Measurements from ENCODE around the gene GOLIM4. TPM values are rescaled to one million over a fixed set of nuclear protein-coding genes. Genes with fewer than 3 reads are reported as not detected.

Gene GOLIM4
- total RNA-seq, 3 donors from 2014 or later (not counting 1 experiment from before 2014, with no cell fraction given): 13.7 to 17.9 (median 17.9) TPM

DNA sequence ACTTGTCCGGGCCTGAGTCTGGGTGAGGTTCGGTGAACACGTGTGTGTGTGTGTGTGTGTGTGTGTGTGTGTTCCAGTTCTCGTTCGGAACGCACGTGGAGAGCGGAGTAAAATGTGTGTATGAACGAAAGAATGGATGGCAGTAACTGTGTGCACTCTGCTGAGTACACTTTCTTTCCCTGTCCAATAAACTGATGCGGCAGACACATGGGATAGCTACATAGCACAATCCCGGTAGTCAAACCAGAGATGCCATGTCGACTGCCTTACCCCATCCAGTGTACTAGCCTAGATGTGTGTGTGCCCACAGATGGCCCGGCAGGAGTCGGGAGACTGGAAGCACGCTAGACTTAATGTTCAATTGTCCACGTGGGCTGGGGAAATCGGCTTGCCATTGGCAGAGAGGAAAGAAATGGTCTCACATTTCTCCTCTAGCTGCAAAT lies 507 bp upstream of the GOLIM4 start:
- Histone ChIP-seq H3K36me3 (ENCODE audit: control insufficient read depth, insufficient read depth, low read length) (no peaks in the 10 kb centered on the region), H3K4me3 (ENCODE audit: low read length) (peak overlapping the region; percentile 82), H3K9me3 (ENCODE audit: control insufficient read depth, insufficient read depth, low read length) (no peaks in the 10 kb centered on the region), H3K4me1 (ENCODE audit: control insufficient read depth, insufficient read depth, low read length) (peaks cover 11% of the 10 kb centered on the region), H3K27ac (ENCODE audit: low read length) (peak overlapping the region; percentile 3), H3K27me3 (ENCODE audit: control insufficient read depth, insufficient read depth, low read length) (no peaks in the 10 kb centered on the region)
- H3K4me3 Mint-ChIP-seq: peak overlapping the region; percentile 95
- ATAC-seq (peak in 2 of 3 donors; percentile 0 to 1), DNase-seq (peak in 1 of 2 donors; percentile 54)
- H3K4me1 Mint-ChIP-seq: peaks cover 22 to 28% of the 10 kb centered on the region in 2 donors
- under 1% methylated on average over 17 of the region's 17 CpGs for WGBS (ENCODE audit: insufficient coverage)
- H3K27me3 Mint-ChIP-seq (ENCODE audit: low read depth in 2 of 2): peaks cover 0 to 3% of the 10 kb centered on the region in 2 donors
- intact Hi-C loops (cut with micrococcal nuclease): loop anchor here (5.0 kb wide), 1 partner anchor 71 kb away; no protein-coding TSS in a partner anchor
- H3K9me3 Mint-ChIP-seq: no peaks in the 10 kb centered on the region
- peak overlapping the region; percentile 79 to 96 for H3K27ac Mint-ChIP-seq
- TF ChIP-seq, protein P1, sequence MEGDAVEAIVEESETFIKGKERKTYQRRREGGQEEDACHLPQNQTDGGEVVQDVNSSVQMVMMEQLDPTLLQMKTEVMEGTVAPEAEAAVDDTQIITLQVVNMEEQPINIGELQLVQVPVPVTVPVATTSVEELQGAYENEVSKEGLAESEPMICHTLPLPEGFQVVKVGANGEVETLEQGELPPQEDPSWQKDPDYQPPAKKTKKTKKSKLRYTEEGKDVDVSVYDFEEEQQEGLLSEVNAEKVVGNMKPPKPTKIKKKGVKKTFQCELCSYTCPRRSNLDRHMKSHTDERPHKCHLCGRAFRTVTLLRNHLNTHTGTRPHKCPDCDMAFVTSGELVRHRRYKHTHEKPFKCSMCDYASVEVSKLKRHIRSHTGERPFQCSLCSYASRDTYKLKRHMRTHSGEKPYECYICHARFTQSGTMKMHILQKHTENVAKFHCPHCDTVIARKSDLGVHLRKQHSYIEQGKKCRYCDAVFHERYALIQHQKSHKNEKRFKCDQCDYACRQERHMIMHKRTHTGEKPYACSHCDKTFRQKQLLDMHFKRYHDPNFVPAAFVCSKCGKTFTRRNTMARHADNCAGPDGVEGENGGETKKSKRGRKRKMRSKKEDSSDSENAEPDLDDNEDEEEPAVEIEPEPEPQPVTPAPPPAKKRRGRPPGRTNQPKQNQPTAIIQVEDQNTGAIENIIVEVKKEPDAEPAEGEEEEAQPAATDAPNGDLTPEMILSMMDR (IDR thresholded peaks at IDR 0.05): no peak
- no peaks in the 10 kb centered on the region for H3K36me3 Mint-ChIP-seq

DNA sequence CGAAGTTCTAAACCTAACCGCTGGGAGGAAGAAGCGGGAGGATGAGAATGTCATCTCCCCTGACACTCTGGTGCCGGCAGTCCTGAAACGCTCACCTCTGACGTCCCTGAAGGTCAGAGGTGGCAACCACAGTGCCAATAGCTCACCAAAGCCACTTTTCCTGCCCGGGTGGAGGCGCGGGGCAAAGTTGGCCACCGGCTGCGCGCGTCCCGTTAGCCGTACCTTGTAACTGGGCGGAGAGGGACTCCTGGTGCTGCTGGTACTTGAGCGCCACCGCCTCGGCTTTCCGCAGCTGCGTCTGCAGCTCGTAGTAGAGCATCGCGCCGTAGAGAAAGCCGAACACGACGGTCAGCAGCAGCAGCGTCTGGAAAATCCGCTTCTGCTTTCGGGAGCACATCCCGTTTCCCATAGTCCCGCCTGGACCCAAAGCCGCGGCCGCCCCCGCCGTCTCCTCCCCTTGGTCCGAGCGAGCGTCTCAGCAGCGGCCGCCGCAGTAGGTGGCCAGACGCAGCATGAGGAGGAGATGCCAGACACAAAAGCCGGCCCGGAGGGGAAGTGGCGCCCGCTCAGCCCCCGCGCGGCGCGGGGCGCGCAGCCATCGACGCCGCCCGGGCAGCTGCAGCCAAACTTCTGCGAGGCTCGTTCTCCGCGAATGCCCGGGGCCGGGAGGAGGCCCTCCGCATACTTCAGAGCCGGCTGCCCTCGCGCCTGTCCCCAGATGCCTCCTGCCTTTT lies 680 bp downstream of the GOLIM4 start:
- H3K36me3 ChIP-seq (ENCODE audit: control insufficient read depth, insufficient read depth, low read length): no peaks in the 10 kb centered on the region
- WGBS (ENCODE audit: insufficient coverage): under 1% methylated on average over 70 of the region's 70 CpGs
- Mint-ChIP-seq H3K4me1 (peaks cover 25 to 36% of the 10 kb centered on the region in 2 donors), H3K27me3 (ENCODE audit: low read depth in 2 of 2) (no peaks in the 10 kb centered on the region), H3K9me3 (no peaks in the 10 kb centered on the region), H3K36me3 (no peaks in the 10 kb centered on the region), H3K27ac (peak overlapping the region; percentile 79 to 96), H3K4me3 (peak overlapping the region; percentile 95)
- DNase-seq: peak; percentile 57 to 59
- H3K27ac ChIP-seq (ENCODE audit: low read length): peak overlapping the region; percentile 85
- TF ChIP-seq, protein P1 (IDR thresholded peaks at IDR 0.05): no peak
- H3K27me3 ChIP-seq (ENCODE audit: control insufficient read depth, insufficient read depth, low read length): no peaks in the 10 kb centered on the region
- intact Hi-C loops (cut with micrococcal nuclease): loop anchor here (2.0 to 5.0 kb wide), 2 partner anchors 48 to 72 kb away; no protein-coding TSS in a partner anchor
- no peaks in the 10 kb centered on the region for H3K9me3 ChIP-seq (ENCODE audit: control insufficient read depth, insufficient read depth, low read length)
- H3K4me3 ChIP-seq (ENCODE audit: low read length): peak overlapping the region; percentile 82
- ATAC-seq: peak; percentile 25 to 59 (median 48)
- H3K4me1 ChIP-seq (ENCODE audit: control insufficient read depth, insufficient read depth, low read length): peaks cover 11% of the 10 kb centered on the region

DNA sequence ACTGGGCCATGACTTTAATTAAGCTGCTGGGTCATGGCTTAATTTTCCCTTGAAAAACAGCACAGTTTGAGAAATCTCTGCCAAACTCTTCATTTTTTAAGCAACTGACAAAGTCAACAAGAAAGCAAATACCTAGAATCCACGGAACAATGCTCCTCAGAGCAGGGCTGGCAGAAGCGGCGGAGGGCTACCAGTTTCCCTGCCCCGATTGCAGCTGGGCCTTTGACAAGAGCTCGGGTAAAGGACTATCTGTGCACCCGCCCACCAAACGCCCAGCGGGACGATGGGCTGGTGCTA lies 1.2 kb downstream of the GOLIM4 start:
- Histone ChIP-seq H3K27me3 (ENCODE audit: control insufficient read depth, insufficient read depth, low read length) (no peaks in the 10 kb centered on the region), H3K9me3 (ENCODE audit: control insufficient read depth, insufficient read depth, low read length) (no peaks in the 10 kb centered on the region), H3K27ac (ENCODE audit: low read length) (peak overlapping the region; percentile 85), H3K4me1 (ENCODE audit: control insufficient read depth, insufficient read depth, low read length) (peaks cover 11% of the 10 kb centered on the region), H3K36me3 (ENCODE audit: control insufficient read depth, insufficient read depth, low read length) (no peaks in the 10 kb centered on the region), H3K4me3 (ENCODE audit: low read length) (peak overlapping the region; percentile 82)
- no peaks in the 10 kb centered on the region for H3K9me3 Mint-ChIP-seq
- H3K36me3 Mint-ChIP-seq: no peaks in the 10 kb centered on the region
- TF ChIP-seq, protein P1 (IDR thresholded peaks at IDR 0.05): no peak
- H3K4me1 Mint-ChIP-seq: peaks cover 28 to 41% of the 10 kb centered on the region in 2 donors
- ATAC-seq (no peak), DNase-seq (no peak)
- intact Hi-C loops (cut with micrococcal nuclease): loop anchor here (2.0 kb wide), 1 partner anchor 48 kb away; no protein-coding TSS in a partner anchor
- WGBS (ENCODE audit: insufficient coverage): 1% methylated on average over 9 of the region's 9 CpGs
- peak overlapping the region; percentile 95 for H3K4me3 Mint-ChIP-seq
- no peaks in the 10 kb centered on the region for H3K27me3 Mint-ChIP-seq (ENCODE audit: low read depth in 2 of 2)
- H3K27ac Mint-ChIP-seq: peak overlapping the region; percentile 79 to 96

Data from natural killer cell (primary cell).